Measurements from ENCODE around the gene DPY19L2.
"Not testable (repeated sequence)": the region's sequence is repeated elsewhere in the genome, so short reads cannot be mapped to it uniquely, and the experiment has no call there.

The DPY19L2 gene

GRCh38 chr12:63538656-63539055 lies 129.6 kb downstream of the DPY19L2 start:
- H3K36me3 Mint-ChIP-seq (ENCODE audit: low read depth); H3K4me3 Mint-ChIP-seq; H3K27me3 Mint-ChIP-seq (ENCODE audit: low read depth); H3K9me3 Mint-ChIP-seq; H3K4me1 Mint-ChIP-seq; H3K27ac Mint-ChIP-seq: not testable (repeated sequence)

DNA sequence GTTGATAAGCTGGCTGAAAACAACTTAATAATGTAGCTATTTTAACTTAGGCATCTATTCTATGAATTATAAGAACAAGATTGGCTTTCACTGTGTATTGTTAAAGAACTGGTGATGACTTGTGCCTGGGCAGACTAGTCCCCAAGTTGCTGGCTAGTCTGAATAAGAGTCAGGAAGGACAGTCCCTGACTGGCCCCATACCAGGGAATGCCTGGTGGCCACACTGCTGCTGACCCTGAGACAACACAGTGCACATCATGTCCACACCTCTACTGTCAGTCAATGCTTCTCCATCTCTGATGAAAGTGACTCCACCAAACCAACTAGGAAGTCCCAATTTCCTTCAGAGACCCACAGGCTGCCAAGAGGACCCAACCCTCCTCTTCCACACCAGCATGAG lies 130.5 kb downstream of the DPY19L2 start:
- H3K27ac Mint-ChIP-seq; H3K9me3 Mint-ChIP-seq; H3K4me1 Mint-ChIP-seq; H3K27me3 Mint-ChIP-seq (ENCODE audit: low read depth); H3K36me3 Mint-ChIP-seq (ENCODE audit: low read depth); H3K4me3 Mint-ChIP-seq: not testable (repeated sequence)

DNA sequence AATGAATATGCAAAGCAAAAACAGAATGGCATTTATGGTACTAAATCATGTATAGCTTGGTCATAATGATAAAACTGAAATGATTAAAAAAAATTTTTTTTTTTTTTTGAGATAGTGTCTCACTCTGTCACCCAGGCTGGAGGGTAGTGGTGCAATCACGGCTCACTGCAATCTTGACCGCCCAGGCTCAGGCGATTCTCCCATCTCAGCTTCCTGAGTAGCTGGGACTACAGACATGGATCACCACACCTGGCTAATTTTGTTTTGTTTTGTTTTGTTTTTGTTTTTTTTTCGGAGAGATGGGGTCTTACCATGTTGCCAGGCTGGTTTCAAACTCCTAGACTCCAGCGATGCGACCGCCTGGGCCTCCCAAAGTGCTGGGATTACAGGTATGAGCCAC lies 138.7 kb downstream of the DPY19L2 start:
- not testable (repeated sequence) for H3K4me3 Mint-ChIP-seq; H3K9me3 Mint-ChIP-seq; H3K4me1 Mint-ChIP-seq; H3K36me3 Mint-ChIP-seq (ENCODE audit: low read depth); H3K27ac Mint-ChIP-seq; H3K27me3 Mint-ChIP-seq (ENCODE audit: low read depth)

DNA sequence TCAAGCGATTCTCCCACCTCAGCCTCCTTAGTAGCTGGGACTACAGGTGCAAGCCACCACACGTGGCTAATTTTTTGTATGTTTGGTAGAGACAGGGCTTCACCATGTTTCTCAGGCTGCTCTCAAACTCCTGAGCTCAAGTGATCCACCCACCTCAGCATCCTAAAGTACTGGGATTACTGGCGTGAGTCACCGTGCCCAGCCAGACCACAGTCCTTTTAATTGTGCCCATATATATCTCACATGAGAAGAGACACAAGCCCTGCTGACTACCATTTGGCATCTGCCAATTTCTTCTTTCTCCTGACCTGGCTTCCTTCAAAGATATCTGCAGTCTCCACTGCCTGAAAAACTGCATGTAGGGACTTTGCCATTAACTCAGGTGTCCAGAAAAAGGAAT lies 142.5 kb downstream of the DPY19L2 start:
- H3K27ac Mint-ChIP-seq: no peak overlapping the region
- no peaks in the 10 kb centered on the region for H3K27me3 Mint-ChIP-seq (ENCODE audit: low read depth)
- no peaks in the 10 kb centered on the region for H3K4me1 Mint-ChIP-seq

DNA sequence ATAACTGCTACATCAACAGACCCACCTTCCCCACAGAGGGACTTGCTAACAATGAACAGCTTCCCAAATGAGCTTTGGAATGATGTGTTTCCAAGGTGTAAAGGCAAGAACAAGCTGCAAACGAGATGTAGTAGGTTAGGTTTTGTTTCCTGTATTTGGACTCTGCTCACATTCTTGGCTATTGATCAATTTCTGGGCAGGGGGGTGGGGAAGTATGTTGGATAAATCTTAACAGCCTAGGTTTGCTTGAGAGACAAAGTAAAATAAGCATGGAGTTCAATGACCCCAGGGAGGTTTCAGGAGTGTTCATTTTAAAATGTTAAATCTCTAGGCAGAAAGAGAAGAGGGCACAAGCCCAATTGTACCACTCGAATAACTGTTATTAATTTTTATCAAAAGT lies 146.6 kb downstream of the DPY19L2 start:
- Mint-ChIP-seq H3K9me3 (no peaks in the 10 kb centered on the region), H3K27me3 (ENCODE audit: low read depth) (no peaks in the 10 kb centered on the region), H3K36me3 (ENCODE audit: low read depth) (no peaks in the 10 kb centered on the region), H3K4me3 (no peak overlapping the region), H3K4me1 (no peaks in the 10 kb centered on the region), H3K27ac (no peak overlapping the region)
- TF ChIP-seq CTCF (IDR thresholded peaks at IDR 0.05; ENCODE audit: unreplicated experiment in 3 of 3): no peak

More for the DNA sequence above, 142.5 kb downstream of the DPY19L2 start:
- no peaks in the 10 kb centered on the region for H3K36me3 Mint-ChIP-seq (ENCODE audit: low read depth)
- peaks cover 5% of the 10 kb centered on the region for H3K9me3 Mint-ChIP-seq
- no peak for TF ChIP-seq CTCF (IDR thresholded peaks at IDR 0.05; ENCODE audit: unreplicated experiment in 3 of 3)
- H3K4me3 Mint-ChIP-seq: no peak overlapping the region

All from nephron (organoid).